ENCODE measurements around the gene PROC. TPM values are rescaled to one million over a fixed set of nuclear protein-coding genes. Genes with fewer than 3 reads are reported as not detected.

The PROC gene
- total RNA-seq, 1 donor from 2014 or later, result 8.9 TPM

DNA sequence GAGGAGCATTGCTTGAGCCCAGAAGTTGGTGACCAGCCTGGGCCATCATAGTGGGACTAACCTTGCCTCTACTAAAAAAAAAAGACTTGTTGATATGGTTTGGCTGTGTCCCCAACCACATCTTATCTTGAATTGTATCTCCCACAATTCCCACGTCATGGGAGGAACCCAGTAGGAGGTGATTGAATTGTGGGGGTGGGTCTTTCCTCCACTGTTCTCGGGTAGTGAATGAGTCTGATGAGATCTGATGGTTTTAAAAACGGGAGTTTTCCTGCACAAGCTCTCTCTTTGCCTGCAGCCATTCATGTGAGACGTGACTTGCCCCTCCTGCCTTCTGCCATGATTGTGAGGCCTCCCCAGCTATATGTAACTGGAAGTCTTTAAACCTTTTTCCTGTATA, 47.0 kb downstream of the PROC start:
- Mint-ChIP-seq H3K9me3 (no peaks in the 10 kb centered on the region), H3K4me1 (ENCODE audit: unreplicated experiment) (no peaks in the 10 kb centered on the region), H3K36me3 (peaks cover 8% of the 10 kb centered on the region), H3K4me3 (no peak overlapping the region), H3K27ac (no peak overlapping the region), H3K27me3 (no peaks in the 10 kb centered on the region)
- no peak for DNase-seq (ENCODE audit: extremely low spot score, unreplicated experiment)
- TF ChIP-seq, protein P1, sequence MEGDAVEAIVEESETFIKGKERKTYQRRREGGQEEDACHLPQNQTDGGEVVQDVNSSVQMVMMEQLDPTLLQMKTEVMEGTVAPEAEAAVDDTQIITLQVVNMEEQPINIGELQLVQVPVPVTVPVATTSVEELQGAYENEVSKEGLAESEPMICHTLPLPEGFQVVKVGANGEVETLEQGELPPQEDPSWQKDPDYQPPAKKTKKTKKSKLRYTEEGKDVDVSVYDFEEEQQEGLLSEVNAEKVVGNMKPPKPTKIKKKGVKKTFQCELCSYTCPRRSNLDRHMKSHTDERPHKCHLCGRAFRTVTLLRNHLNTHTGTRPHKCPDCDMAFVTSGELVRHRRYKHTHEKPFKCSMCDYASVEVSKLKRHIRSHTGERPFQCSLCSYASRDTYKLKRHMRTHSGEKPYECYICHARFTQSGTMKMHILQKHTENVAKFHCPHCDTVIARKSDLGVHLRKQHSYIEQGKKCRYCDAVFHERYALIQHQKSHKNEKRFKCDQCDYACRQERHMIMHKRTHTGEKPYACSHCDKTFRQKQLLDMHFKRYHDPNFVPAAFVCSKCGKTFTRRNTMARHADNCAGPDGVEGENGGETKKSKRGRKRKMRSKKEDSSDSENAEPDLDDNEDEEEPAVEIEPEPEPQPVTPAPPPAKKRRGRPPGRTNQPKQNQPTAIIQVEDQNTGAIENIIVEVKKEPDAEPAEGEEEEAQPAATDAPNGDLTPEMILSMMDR (conservative IDR thresholded peaks at IDR 0.05), result no peak

DNA sequence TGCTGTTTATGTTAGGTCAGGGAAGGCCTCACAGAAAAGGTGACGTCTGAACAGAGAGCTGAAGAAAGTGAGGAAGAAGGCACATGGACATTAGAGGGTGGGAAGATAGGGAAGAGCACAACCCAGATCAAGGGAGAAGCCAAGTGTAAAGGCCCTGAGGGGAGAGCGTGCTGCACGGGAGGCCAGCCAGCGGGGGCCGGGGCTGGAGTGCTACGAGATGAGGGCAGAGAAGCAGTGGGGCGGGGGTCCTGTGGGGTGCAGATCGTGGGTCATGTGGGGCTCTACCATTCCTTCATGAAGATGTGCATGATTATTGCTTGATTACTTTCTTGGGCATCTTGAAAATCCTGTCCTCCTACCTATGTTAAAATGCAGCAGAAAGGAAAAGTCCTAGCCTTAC, 50.8 kb downstream of the PROC start:
- Mint-ChIP-seq H3K4me3 (no peak overlapping the region), H3K27me3 (no peaks in the 10 kb centered on the region), H3K27ac (no peak overlapping the region), H3K9me3 (no peaks in the 10 kb centered on the region), H3K36me3 (peaks cover 5% of the 10 kb centered on the region), H3K4me1 (ENCODE audit: unreplicated experiment) (no peaks in the 10 kb centered on the region)
- no peak for DNase-seq (ENCODE audit: extremely low spot score, unreplicated experiment)
- TF ChIP-seq, protein P1 (conservative IDR thresholded peaks at IDR 0.05), result no peak

DNA sequence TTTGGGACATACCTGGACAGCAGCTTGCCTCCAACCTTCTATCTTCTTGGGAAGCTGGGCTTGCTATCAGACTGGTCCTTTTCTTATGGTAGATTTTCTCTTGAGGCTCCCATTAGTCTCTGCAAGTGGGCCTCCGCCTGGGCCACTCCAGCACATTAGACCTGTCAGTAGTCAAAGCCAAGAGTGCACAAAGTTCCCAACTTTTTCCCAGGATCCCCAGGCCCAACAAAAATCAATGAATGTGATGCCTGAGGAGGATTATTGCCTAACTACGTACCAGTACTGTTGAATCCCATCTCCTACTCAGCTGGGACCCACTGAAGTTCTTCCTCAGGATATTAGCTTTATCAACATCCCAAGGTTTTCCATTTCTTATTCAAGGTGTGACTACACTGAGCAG, 51.7 kb downstream of the PROC start:
- Mint-ChIP-seq H3K27ac (no peak overlapping the region), H3K9me3 (no peaks in the 10 kb centered on the region), H3K36me3 (peaks cover 5% of the 10 kb centered on the region), H3K4me1 (ENCODE audit: unreplicated experiment) (no peaks in the 10 kb centered on the region), H3K4me3 (no peak overlapping the region), H3K27me3 (no peaks in the 10 kb centered on the region)
- no peak for DNase-seq (ENCODE audit: extremely low spot score, unreplicated experiment)
- TF ChIP-seq, protein P1 (conservative IDR thresholded peaks at IDR 0.05), result no peak

DNA sequence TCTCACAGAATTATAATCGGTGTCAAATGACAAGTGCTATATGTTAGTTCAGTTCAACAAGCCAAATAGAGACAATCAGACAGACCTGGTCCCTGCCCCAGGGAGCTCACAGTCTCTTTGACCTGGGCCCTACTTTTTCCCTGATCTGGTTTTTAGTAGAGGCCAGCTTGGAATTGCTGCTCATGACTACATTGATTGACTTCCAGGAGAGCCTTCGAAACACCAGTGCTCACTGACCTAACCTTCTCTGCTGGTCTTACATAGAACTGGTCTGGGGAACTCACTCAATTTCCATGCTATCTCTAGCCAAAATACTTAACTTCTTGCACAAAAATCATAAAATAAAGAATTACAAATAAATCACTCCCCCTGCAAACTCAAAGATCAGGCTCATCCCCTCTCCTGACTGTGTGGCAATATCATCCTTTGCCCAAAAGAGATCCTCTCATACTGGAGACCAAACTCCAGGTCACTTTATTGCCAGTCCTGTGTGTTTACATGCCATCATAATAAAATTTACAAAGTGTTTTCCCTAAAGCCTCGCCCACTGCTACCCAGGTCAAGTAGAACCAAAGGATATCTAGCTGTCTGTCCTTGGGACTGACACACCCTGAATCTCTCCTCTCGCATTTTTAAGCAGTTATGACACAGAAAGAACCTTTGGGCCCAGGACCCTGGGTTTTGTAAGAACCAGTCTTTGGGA, 53.2 kb downstream of the PROC start:
- Mint-ChIP-seq H3K4me1 (ENCODE audit: unreplicated experiment) (no peaks in the 10 kb centered on the region), H3K27ac (no peak overlapping the region), H3K27me3 (no peaks in the 10 kb centered on the region), H3K36me3 (peaks cover 5% of the 10 kb centered on the region), H3K9me3 (peaks cover 5% of the 10 kb centered on the region), H3K4me3 (no peak overlapping the region)
- no peak for DNase-seq (ENCODE audit: extremely low spot score, unreplicated experiment)
- TF ChIP-seq, protein P1 (conservative IDR thresholded peaks at IDR 0.05), result no peak

DNA sequence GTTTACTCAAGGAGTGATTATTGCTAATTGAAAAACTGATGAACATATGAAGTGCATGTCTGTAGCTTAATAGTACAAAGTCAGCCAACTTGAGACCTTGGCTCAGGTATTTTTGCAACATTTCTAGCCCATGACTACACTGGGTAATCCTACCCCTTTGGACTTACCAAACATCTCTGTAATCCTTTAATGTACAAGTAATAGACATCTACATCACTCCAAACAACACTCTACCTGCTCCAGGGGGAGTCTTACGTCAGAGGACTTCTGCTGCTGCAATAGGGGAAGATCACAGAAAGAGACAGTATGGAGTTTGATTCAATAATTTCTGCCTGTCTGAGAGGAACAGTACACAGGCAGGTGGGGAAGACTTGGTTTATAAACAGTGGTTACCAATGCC, 54.0 kb downstream of the PROC start:
- H3K27me3 Mint-ChIP-seq, result no peaks in the 10 kb centered on the region
- H3K4me1 Mint-ChIP-seq (ENCODE audit: unreplicated experiment), result no peaks in the 10 kb centered on the region
- H3K4me3 Mint-ChIP-seq, result no peak overlapping the region
- no peak for DNase-seq (ENCODE audit: extremely low spot score, unreplicated experiment)
- H3K36me3 Mint-ChIP-seq, result peaks cover 5% of the 10 kb centered on the region
- TF ChIP-seq, protein P1 (conservative IDR thresholded peaks at IDR 0.05), result no peak
- H3K27ac Mint-ChIP-seq, result no peak overlapping the region
- H3K9me3 Mint-ChIP-seq, result peaks cover 5% of the 10 kb centered on the region

All from type B pancreatic cell (in vitro differentiated cells).